HG02870 (cell line): ENCODE data around the gene ESCO1.

Experiments
- ATAC-seq: cut with Tn5 transposase; IDR thresholded peaks from one replicate; pipeline ENCODE4 v1.9.1; 2021; ENCODE audit warnings: mild to moderate bottlenecking, moderate library complexity; ENCODE audit not compliant: unreplicated experiment

ESCO1 gene

DNA sequence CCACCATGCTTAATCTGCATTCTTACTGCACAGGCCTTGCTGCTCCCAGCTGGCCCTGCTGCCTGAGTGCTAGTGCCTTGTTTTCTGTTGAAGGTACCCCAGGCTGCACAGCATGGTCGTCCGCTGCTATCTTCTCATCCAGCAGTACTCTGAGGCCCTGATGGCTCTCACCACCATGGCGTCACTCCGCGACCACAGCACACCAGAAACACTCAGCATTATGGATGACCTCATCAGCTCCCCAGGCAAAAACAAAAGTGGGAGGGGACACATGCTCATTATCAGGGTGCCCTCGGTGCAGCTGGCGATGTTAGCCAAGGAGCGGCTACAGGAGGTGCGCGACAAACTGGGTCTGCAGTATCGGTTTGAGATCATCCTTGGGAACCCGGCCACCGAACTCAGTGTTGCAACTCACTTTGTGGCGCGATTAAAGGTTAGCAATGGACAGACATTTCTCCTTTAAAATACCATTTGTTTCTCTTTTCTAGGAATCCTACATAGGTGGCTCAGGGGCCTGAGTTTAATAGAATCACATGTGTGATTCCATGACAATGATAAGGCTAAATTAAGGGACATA, 110.5 kb downstream of the ESCO1 start:
- no peak for ATAC-seq

DNA sequence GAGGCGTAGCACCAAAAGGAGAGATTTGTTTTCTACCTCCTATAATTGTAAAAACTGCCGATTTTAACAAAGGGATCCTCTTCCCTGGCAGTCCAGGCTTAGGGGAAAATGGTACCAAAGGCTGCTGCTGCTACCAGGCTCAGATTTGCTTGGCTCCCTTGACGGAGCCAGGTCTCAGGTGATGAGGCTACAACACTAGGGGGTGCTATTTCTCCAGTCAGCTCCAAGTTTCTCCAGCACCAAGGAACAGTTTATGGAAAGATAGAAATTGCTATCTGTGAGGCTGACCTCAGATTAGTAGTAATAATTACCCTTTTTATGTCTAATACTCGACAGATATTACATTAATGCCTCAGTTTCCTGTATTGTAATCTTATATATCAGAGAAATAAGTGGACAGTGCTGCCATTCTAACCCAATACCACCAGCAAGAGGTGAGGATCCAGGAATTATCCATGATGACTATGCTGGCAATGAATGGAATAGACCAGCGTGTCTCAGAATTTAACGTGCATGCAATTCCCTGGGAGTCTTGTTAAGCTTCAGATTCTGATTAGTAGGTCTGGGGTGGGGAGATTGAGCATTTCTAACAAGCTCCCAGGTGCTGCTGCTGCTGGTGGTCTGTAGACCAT, 111.3 kb downstream of the ESCO1 start:
- ATAC-seq = no peak

DNA sequence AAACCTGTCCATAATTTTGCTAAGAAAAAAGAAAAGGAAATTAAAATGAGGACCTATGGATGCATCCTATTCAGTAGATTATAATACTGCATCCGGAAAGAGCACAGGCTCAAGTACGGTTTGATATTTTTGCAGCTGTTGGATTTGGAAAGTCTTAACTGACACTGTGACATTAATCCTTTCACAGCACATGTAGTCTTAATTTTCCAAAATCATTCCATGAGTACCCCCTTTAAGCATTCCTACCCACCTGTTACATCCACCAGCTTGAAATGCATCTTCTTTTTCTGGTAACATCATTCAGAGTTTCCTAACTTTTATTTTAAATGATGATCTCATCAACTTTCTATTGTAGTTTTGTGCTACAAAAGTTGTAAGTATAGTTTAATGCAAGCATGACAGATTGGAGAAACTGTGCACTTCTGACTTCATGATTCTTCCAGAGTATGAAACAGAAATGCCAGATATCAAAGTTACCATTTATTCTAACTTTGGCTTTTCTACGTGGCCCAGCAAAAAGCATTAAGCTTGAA, 113.5 kb downstream of the ESCO1 start:
- no peak for ATAC-seq

DNA sequence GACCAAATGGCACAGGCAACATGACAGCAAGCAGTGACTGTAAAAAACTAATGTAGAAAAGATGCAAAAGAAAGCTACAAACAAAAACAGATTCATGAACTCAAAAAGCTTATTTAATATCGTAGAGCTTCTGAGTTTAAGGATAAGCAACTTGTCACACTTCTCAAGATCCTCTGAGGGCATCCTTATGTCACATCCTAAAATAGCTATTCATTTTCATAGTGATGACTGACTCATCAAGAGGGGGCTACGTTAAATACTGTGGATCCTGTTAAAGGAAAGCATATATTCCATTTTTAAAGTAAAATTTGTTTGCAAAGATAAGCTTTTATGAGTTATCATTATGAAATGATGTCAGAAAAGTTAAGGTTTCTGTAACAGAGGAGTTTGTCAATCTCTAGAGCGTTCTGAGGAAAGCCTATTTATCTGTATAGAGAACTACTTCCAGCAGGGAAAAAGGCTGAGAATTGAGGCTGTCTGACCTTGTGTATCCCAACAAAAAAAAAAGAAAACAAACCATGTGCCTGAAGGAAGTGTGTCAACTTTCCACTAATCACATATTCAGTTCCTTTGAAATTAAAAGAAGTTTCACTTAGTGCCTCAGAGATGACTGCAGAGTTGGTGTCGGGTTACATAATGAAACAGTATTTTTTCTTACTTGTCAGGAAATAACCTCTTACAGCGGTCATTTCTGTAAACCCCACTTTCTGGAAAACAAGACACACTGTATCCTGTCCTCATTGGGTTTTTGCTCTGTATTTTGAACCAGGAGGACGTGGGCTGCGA, 115.5 kb downstream of the ESCO1 start:
- peak; percentile 47 for ATAC-seq

DNA sequence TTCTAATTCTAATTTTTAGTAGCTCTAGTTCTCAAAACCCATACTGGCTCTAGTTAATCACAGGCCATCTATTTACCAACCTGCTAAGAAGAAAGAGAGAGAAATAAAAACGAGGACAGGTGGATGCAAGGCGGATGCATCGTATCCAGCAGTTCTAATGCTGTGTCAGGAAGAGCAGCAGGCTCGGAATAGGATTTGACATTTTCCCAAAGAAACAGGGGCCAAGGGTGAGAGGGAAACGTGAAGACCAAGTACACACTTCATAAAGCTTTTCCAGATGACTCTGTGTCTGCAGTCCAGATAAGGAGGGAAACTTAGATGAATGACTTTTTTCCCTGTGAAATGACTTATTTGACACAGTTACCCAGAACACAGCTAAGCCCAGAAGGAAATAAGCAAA, 117.5 kb downstream of the ESCO1 start:
- ATAC-seq = no peak

DNA sequence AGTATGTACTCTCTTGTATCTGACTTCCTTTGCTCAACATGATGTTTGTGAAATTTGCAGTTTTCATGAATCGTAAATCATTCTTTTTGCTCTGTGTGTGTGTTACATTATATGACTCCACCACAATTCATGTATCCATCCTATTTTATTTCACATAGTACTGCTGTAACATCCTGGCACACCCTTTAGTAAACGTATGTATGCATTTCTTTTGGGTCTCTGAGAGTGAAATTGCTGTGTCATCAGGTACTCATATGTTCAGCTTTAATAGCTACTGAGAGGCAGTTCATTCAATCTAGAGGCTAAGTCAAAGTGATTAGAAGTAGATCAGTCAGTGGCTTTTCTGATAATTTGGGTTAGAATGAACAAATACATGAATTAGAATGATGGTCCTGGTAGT, 118.8 kb downstream of the ESCO1 start:
- no peak for ATAC-seq

DNA sequence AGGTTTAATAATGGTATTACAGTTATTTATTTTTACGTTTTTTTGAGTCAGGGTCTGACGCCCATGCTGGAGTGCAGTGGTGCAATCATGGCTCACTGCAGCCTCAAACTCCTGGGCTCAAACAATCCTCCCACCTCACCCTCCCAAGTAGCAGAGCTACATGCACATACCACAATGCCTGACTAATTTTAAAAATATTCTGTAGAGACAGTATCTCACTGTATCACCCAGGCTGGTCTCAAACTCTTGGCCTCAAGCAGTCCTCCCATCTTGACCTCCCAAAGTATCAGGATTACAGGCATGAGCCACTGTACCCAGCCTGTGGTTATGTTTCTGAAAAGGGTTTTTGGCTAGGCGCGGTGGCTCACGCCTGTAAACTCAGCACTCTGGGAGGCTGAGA, 120.8 kb downstream of the ESCO1 start:
- ATAC-seq = no peak
